Choroid plexus epithelial cell (primary cell): ENCODE data around the gene OR6B3.
A peak's percentile ranks its signal among the peaks of the same experiment; 100 is the strongest.

Experiments used
- DNase-seq: peaks from one replicate; pipeline ENCODE4 v3.0.0-alpha.2; 2010; ENCODE audit warnings: low read depth
- H3K4me3 ChIP-seq: 2 replicates; pipeline ENCODE4 v1.5.1; 2011; ENCODE audit warnings: low read depth, mild to moderate bottlenecking, control low read depth, low read length, moderate library complexity
- TF ChIP-seq, protein P1 (sequence below): conservative IDR thresholded peaks from 2 replicates; pipeline ENCODE4 v1.5.1; 2011; ENCODE audit warnings: low read depth, mild to moderate bottlenecking, control low read depth, inconsistent platforms, low read length, moderate library complexity

The OR6B3 gene

DNA sequence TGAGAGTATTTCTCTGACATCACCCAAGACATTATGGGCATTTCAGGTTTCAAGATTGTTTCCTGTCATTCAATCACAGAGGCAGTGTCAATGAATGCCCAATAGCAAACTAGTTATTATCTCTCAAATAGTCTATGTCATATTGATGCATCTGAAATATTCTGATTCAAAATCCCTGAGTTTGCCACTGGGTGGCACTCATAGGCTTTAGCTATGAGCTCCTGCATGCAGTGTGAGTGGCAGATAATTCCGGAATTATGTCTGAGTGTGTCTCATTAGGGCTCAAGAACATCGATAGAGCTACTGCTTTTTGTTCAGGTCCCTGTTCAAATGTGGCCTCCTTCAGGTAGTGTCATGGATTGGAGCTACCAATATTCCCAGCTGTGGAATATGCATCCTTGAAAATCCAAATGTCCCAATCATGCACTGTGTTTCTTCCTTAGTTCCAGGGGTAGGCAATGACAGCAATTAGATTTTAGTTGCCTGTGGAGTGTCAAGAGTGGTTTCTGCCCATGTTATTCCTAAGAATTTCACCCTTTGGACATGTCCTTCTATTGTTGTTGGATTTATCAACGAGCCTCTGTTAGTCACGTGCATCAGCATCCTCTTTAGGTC, 7.8 kb upstream of the OR6B3 start:
- no peak overlapping the region for H3K4me3 ChIP-seq
- peak; percentile 80 for DNase-seq
- TF ChIP-seq, protein P1, sequence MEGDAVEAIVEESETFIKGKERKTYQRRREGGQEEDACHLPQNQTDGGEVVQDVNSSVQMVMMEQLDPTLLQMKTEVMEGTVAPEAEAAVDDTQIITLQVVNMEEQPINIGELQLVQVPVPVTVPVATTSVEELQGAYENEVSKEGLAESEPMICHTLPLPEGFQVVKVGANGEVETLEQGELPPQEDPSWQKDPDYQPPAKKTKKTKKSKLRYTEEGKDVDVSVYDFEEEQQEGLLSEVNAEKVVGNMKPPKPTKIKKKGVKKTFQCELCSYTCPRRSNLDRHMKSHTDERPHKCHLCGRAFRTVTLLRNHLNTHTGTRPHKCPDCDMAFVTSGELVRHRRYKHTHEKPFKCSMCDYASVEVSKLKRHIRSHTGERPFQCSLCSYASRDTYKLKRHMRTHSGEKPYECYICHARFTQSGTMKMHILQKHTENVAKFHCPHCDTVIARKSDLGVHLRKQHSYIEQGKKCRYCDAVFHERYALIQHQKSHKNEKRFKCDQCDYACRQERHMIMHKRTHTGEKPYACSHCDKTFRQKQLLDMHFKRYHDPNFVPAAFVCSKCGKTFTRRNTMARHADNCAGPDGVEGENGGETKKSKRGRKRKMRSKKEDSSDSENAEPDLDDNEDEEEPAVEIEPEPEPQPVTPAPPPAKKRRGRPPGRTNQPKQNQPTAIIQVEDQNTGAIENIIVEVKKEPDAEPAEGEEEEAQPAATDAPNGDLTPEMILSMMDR: peak; percentile 82

DNA sequence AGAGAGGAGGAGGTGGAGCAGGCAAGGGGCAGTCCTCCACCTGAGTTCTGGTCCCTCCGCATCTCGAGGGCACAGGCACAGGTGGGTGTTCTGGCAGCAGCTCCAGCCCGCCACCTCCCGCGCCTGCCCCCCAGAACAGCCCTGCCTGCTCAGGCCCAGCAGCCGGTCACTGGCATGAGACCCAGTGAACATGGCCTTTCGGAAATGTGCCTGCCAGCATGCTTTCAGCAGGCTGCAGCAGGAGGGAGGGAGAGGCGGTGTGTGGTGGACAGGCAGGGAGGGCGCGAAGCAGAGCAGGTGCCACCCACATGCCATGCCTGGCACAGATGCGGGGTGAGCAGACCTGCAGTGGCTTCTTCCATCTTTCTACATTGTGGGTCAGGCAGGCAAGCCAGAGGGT, 3.4 kb upstream of the OR6B3 start:
- DNase-seq: no peak
- TF ChIP-seq, protein P1: no peak
- H3K4me3 ChIP-seq: no peak overlapping the region

DNA sequence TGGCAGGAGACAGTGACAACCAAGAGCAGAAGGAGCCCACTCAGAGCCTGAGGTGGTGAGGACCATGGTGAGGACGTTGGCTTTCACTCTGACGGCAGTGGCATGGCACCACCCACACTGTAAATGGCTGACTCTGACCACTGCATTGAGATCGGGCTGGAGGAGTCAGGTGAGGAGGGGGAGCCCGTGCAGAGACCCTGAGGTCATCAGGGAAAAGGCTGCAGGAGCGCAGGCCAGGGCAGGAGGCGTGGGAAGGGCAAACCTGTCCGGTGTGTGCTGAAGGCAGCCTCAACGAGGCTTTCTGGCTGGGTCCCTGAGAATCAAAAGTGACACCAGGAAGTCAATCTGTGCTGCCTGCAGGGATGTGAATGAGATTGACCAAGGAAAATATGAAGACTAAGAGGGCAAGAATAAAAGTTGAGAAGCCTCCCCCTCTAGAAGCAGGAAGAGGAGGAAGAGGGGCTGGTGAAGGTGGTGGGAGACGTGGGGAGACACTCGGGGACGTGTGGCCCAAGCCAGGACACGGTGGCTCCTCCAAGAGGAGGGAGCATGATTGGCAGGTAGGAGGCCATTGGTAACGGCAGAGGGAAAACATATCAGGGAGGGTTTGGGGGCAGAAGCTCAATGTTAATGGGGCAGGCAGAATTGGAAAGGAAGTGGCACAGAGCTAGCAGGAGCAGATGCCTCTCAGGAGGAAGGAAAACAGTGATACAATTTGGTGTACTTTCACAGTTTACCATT, 2.0 kb upstream of the OR6B3 start:
- H3K4me3 ChIP-seq: no peak overlapping the region
- TF ChIP-seq, protein P1: no peak
- DNase-seq: no peak

DNA sequence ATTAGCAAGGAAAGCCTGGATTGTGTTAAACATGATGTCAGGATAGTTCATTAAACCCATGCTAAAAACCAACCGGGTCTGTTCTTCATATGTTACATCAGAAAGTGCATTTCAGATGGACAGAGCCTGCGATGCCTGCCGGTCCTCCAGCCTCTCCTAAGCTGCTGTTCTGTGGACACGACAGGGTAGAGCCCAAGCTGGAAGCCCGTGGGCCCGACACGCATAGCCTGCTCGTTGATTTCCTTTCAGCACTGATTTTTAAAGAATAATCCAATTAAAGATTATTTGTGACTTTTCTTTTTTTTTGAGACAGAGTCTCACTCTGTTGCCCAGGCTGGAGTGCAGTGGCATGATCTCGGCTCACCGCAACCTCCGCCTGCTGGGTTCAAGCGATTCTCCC, 797 bp downstream of the OR6B3 start:
- DNase-seq: no peak
- no peak overlapping the region for H3K4me3 ChIP-seq
- TF ChIP-seq, protein P1: no peak

DNA sequence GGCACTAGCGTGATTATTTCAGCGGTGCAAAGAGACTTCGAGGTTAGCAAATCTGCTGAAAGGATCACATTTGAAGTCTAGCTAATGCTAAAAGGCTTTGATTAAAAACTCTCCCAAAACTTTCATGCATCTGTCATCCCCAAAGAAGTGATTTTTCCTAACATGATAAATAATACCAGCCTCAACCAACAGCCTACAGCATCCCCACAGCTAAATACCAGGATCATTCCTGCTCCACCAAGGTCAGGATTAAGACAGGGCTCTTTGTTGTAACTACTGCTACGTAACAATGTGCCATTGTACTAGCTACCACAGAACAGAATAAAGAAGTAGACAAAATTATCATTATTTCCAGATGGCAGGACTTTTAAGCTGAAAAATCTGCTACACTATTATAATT, 1.6 kb downstream of the OR6B3 start:
- no peak for DNase-seq
- no peak overlapping the region for H3K4me3 ChIP-seq
- TF ChIP-seq, protein P1: no peak

DNA sequence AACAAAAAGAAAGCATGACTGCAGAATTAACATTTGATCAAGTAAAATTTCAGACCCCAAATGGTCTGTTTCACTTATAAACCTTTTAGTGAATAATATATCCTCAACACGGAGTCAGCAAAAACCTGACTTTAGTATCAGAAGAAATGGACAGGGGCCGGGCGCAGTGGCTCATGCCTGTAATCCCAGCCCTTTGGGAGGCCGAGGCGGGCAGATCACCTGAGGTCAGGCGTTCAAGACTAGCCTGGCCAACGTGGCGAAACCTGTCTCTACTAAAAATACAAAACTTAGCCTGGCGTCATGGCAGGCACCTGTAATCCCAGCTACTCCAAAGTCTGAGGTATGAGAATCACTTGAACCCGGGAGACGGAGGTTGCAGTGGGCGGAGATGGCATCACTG, 3.0 kb downstream of the OR6B3 start:
- TF ChIP-seq, protein P1: no peak
- no peak for DNase-seq
- H3K4me3 ChIP-seq: no peak overlapping the region

DNA sequence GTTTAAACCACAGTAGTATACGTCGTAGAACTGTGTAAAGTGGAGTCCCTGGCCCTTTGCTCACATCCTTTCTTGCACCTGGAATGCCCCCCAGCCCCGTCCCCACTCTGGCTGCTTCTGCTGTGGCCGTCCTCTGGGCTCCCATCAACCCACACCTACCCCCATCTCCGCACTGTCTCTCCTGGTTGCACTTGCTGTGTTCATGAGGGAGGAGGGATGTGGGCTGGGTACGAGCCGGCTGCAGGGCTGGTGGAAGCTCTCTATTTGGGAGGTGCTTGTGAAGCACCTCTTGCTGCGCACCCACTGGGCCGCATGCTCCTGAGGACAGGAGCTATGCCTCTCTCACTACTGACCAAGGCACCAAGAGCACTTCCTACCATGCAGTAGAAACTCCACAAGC, 5.1 kb downstream of the OR6B3 start:
- no peak for DNase-seq
- TF ChIP-seq, protein P1: no peak

More for the DNA sequence above, 5.1 kb downstream of the OR6B3 start:
- no peak overlapping the region for H3K4me3 ChIP-seq
